Measurements from ENCODE around the gene PTGFRN.

DNA sequence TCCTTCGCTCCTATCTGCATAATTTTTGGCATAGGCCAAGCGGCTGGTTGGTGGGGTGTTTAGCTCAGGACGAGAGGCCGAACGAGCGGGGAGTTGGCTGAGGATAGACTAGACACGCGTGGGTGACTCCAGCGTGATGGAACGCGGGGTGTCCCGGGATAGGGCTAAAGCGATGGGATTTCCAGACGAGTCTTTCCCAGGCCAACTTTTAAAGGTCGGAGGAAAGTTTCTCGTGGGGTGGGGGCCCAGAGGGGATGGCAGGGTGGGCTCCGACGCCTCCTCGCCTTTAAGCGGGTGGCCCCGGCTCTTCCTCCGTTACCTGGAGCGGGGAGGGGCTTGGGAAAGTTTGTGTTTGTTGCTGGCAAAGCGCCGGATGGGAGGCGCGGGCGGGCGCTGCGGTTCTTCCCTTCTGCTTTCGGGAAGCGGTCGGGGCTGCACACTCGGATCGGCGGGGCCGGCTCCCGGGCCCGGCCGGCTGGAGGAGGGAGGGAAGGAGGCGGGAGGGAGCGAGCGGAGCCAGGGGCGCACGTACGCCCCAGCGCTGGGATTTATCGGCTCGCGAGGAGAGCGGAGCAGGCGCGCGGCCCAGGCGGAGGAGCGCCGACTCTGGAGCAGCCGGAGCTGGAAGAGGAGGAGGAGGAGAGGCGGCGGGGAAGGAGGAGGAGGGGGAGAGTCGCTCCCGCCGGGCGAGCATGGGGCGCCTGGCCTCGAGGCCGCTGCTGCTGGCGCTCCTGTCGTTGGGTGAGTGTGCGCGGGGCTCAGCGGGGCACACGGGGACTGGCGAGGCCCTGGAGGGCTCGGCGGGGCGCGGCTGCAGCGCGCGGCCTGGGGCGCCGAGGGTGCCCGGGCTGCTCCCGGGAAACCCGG is at the start of gene PTGFRN:
- TF ChIP-seq, protein P1, sequence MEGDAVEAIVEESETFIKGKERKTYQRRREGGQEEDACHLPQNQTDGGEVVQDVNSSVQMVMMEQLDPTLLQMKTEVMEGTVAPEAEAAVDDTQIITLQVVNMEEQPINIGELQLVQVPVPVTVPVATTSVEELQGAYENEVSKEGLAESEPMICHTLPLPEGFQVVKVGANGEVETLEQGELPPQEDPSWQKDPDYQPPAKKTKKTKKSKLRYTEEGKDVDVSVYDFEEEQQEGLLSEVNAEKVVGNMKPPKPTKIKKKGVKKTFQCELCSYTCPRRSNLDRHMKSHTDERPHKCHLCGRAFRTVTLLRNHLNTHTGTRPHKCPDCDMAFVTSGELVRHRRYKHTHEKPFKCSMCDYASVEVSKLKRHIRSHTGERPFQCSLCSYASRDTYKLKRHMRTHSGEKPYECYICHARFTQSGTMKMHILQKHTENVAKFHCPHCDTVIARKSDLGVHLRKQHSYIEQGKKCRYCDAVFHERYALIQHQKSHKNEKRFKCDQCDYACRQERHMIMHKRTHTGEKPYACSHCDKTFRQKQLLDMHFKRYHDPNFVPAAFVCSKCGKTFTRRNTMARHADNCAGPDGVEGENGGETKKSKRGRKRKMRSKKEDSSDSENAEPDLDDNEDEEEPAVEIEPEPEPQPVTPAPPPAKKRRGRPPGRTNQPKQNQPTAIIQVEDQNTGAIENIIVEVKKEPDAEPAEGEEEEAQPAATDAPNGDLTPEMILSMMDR (IDR thresholded peaks at IDR 0.05; ENCODE audit: low read length) = no peak
- no peak for TF ChIP-seq EZH2phosphoT487 (IDR thresholded peaks at IDR 0.05; ENCODE audit: low read length)
